CD14-positive monocyte (primary cell): ENCODE data around the gene VWF. TPM values are rescaled to one million over a fixed set of nuclear protein-coding genes. Genes with fewer than 3 reads are reported as not detected.

Experiments used
- DNase-seq, 3 donors: peaks; one replicate each; pipeline ENCODE4 v3.0.0-alpha.2; 2011 to 2022
- H2AFZ ChIP-seq: 2 replicates; pipeline ENCODE4 v1.6.0; 2012; ENCODE audit warnings: mild to moderate bottlenecking, low read depth, low read length, inconsistent platforms; ENCODE audit not compliant: insufficient read depth, poor library complexity, severe bottlenecking
- H3K27ac ChIP-seq, 2 donors: 1 replicate in 1 of 2; 2 replicates in 1 of 2; pipeline ENCODE4 v1.5.1; 2012 to 2013; ENCODE audit warnings: low read length in 2 of 2, control low read depth in 1 of 2, inconsistent platforms in 1 of 2, low read depth in 1 of 2, mild to moderate bottlenecking in 1 of 2
- H3K27me3 ChIP-seq, 2 donors: one replicate each; pipeline versions ENCODE4 v1.6.0 to v1.6.1; 2011 to 2013; ENCODE audit warnings: low read length in 2 of 2; ENCODE audit not compliant: control insufficient read depth in 2 of 2, insufficient read depth in 2 of 2
- H3K36me3 ChIP-seq, 2 donors: replicated peaks in 1 of 2; 1 replicate in 1 of 2; 2 replicates in 1 of 2; pipeline versions ENCODE4 v1.5.1 to v1.6.1; 2012 to 2013; ENCODE audit warnings: low read length in 2 of 2, control low read depth in 1 of 2, inconsistent platforms in 1 of 2, mild to moderate bottlenecking in 1 of 2; ENCODE audit not compliant: insufficient read depth in 2 of 2, control insufficient read depth in 1 of 2
- H3K4me1 ChIP-seq, 2 donors: 1 replicate in 1 of 2; 2 replicates in 1 of 2; pipeline versions ENCODE4 v1.5.1 to v1.6.1; 2012 to 2013; ENCODE audit warnings: low read length in 2 of 2, control low read depth in 1 of 2, inconsistent platforms in 1 of 2, mild to moderate bottlenecking in 1 of 2, moderate library complexity in 1 of 2; ENCODE audit not compliant: insufficient read depth in 2 of 2, control insufficient read depth in 1 of 2
- H3K4me2 ChIP-seq: replicated peaks from 2 replicates; pipeline ENCODE3; 2012; ENCODE audit warnings: low read length, moderate library complexity, mild to moderate bottlenecking; ENCODE audit not compliant: poor library complexity, severe bottlenecking; ENCODE audit errors: extremely low read depth
- H3K4me3 ChIP-seq, 3 experiments: fragments of 200-600 bp in 1 of 3; sonication (generic) in 1 of 3; replicated peaks in 1 of 3; 1 replicate in 2 of 3; 2 replicates in 1 of 3; pipeline ENCODE4 v1.5.1; 2011 to 2013; ENCODE audit warnings: low read length in 3 of 3, mild to moderate bottlenecking in 3 of 3, control low read depth in 2 of 3, low read depth in 2 of 3, inconsistent platforms in 1 of 3, moderate library complexity in 1 of 3
- H3K79me2 ChIP-seq: 2 replicates; pipeline ENCODE4 v1.6.0; 2012; ENCODE audit warnings: mild to moderate bottlenecking, control low read depth, inconsistent platforms, low read length, moderate library complexity; ENCODE audit not compliant: insufficient read depth
- H3K9ac ChIP-seq: 2 replicates; pipeline ENCODE4 v1.6.0; 2017; ENCODE audit warnings: low read length, mild to moderate bottlenecking; ENCODE audit not compliant: insufficient read depth, poor library complexity, severe bottlenecking
- H3K9me3 ChIP-seq, 2 donors: replicated peaks in 1 of 2; 1 replicate in 1 of 2; 2 replicates in 1 of 2; pipeline versions ENCODE4 v1.5.1 to v1.6.1; 2012 to 2013; ENCODE audit warnings: low read length in 2 of 2, control low read depth in 1 of 2; ENCODE audit not compliant: control insufficient read depth in 1 of 2, insufficient read depth in 1 of 2
- H4K20me1 ChIP-seq: 2 replicates; pipeline ENCODE4 v1.6.0; 2012; ENCODE audit warnings: mild to moderate bottlenecking, low read length, control low read depth, moderate library complexity; ENCODE audit not compliant: insufficient read depth
- H3K27ac Mint-ChIP-seq, 7 donors: one replicate each; pipeline ENCODE4 v1.8.0; 2020; ENCODE audit warnings: mild to moderate bottlenecking in 7 of 7, mixed read lengths in 7 of 7, moderate library complexity in 6 of 7, inconsistent platforms in 2 of 7
- H3K27me3 Mint-ChIP-seq, 3 donors: one replicate each; pipeline ENCODE4 v1.8.0; 2021 to 2022; ENCODE audit warnings: low read depth in 3 of 3, mild to moderate bottlenecking in 3 of 3, mixed read lengths in 3 of 3, moderate library complexity in 3 of 3, inconsistent platforms in 1 of 3
- H3K36me3 Mint-ChIP-seq, 2 donors: one replicate each; pipeline ENCODE4 v1.8.0; 2020; ENCODE audit warnings: mixed read lengths in 2 of 2, inconsistent platforms in 1 of 2, mild to moderate bottlenecking in 1 of 2
- H3K4me1 Mint-ChIP-seq: one replicate; pipeline ENCODE4 v1.8.0; 2020; ENCODE audit warnings: mild to moderate bottlenecking, mixed read lengths
- H3K4me3 Mint-ChIP-seq, 2 donors: one replicate each; pipeline ENCODE4 v1.8.0; 2020; ENCODE audit warnings: mild to moderate bottlenecking in 2 of 2, mixed read lengths in 2 of 2, moderate library complexity in 1 of 2
- H3K9me3 Mint-ChIP-seq, 7 donors: one replicate each; pipeline ENCODE4 v1.8.0; 2020 to 2022; ENCODE audit warnings: mixed read lengths in 7 of 7, mild to moderate bottlenecking in 6 of 7, moderate library complexity in 6 of 7, inconsistent platforms in 2 of 7
- CTCF ChIP-seq: fragments of 200-600 bp; IDR thresholded peaks from one replicate; pipeline ENCODE4 v1.8.0; 2022; ENCODE audit warnings: antibody characterized with exemption, mild to moderate bottlenecking
- WGBS: methylation state at CpG from one replicate; pipeline ENCODE4 v1.1.5; 2013; ENCODE audit warnings: missing lambda C conversion rate; ENCODE audit not compliant: insufficient coverage; 5-methylcytosine and 5-hydroxymethylcytosine counted together
- intact Hi-C, 2 donors: fragments of 100-400 bp; cut with micrococcal nuclease; formaldehyde crosslinking; loops; one replicate each; pipeline versions ENCODE4 v1.15.0 to v1.15.1; 2023
- polyA plus RNA-seq, 3 donors: library from polyadenylated mRNA; depleted of rRNA in 1 of 3; unstranded in 2 of 3; stranded (reverse) in 1 of 3; fragments of 300-500 nt in 2 of 3; fragments of >200 nt in 1 of 3; fragmentation: Illumina TruSeq in 2 of 3; gene quantifications; 1 replicate in 2 of 3; 2 replicates in 1 of 3; pipeline ENCODE4 v1.2.3, GENCODE V29; 2012 to 2021

The VWF gene
- polyA plus RNA-seq, 3 donors = 0.17 to 0.49 (median 0.48) TPM

- peak; percentile 53 to 67 (median 57) for DNase-seq
- Histone ChIP-seq H3K36me3 (no peaks in the 10 kb centered on the region), H2AFZ (no peak overlapping the region), H3K27me3 (no peaks in the 10 kb centered on the region), H3K4me1 (no peaks in the 10 kb centered on the region), H3K9ac (no peak overlapping the region), H4K20me1 (no peaks in the 10 kb centered on the region), H3K9me3 (no peaks in the 10 kb centered on the region), H3K4me2 (no peak overlapping the region), H3K27ac (no peak overlapping the region), H3K79me2 (no peaks in the 10 kb centered on the region), H3K4me3 (no peak overlapping the region)
- Mint-ChIP-seq H3K4me1 (peaks cover 20% of the 10 kb centered on the region), H3K27ac (peak overlapping the region in 2 of 7 donors; percentile 40 to 61), H3K9me3 (peaks cover 0 to 2% (median 0%) of the 10 kb centered on the region in 7 donors), H3K27me3 (peaks cover 9 to 13% (median 10%) of the 10 kb centered on the region in 3 donors), H3K4me3 (no peak overlapping the region), H3K36me3 (peaks cover 0 to 2% of the 10 kb centered on the region in 2 donors)
- WGBS = 78% methylated on average over 11 of the region's 20 CpGs
- intact Hi-C loops = loop anchor here (2.0 kb wide), 2 partner anchors 218 to 222 kb away; no protein-coding TSS in a partner anchor
- peak; percentile 98 for TF ChIP-seq CTCF
These were observed 61.4 kb downstream of the VWF start for GRCh38 chr12:6062757-6063735.

- Histone ChIP-seq H4K20me1 (no peaks in the 10 kb centered on the region), H2AFZ (no peak overlapping the region), H3K36me3 (no peaks in the 10 kb centered on the region), H3K27me3 (peaks cover 0 to 2% of the 10 kb centered on the region in 2 donors), H3K9me3 (no peaks in the 10 kb centered on the region), H3K4me2 (no peak overlapping the region), H3K27ac (no peak overlapping the region), H3K9ac (no peak overlapping the region), H3K4me3 (no peak overlapping the region), H3K79me2 (no peaks in the 10 kb centered on the region), H3K4me1 (no peaks in the 10 kb centered on the region)
- peak overlapping the region in 1 of 7 donors; percentile 20 for H3K27ac Mint-ChIP-seq
- H3K4me3 Mint-ChIP-seq = no peak overlapping the region
- intact Hi-C loops = loop anchor here (2.0 kb wide), 2 partner anchors 218 to 222 kb away; no protein-coding TSS in a partner anchor
- H3K4me1 Mint-ChIP-seq = peaks cover 17% of the 10 kb centered on the region
- DNase-seq = no peak
- peaks cover 0 to 2% (median 0%) of the 10 kb centered on the region in 7 donors for H3K9me3 Mint-ChIP-seq
- TF ChIP-seq CTCF = no peak
- 71% methylated on average over 3 of the region's 3 CpGs for WGBS
- peaks cover 9 to 16% (median 14%) of the 10 kb centered on the region in 3 donors for H3K27me3 Mint-ChIP-seq
- peaks cover 0 to 2% of the 10 kb centered on the region in 2 donors for H3K36me3 Mint-ChIP-seq
These were observed 62.1 kb downstream of the VWF start for GRCh38 chr12:6062395-6062756.
